Endodermal cell (in vitro differentiated cells): ENCODE results near the gene FZD10. TPM values are rescaled to one million over a fixed set of nuclear protein-coding genes. Genes with fewer than 3 reads are reported as not detected.

Experiments
- DNase-seq: peaks from one replicate; pipeline ENCODE4 v3.0.0-alpha.2; 2017
- H3K27ac ChIP-seq: 2 replicates; pipeline ENCODE4 v1.5.1; 2013; ENCODE audit warnings: mild to moderate bottlenecking, low read depth, low read length, moderate library complexity
- H3K27me3 ChIP-seq: 2 replicates; pipeline ENCODE4 v1.6.1; 2013; ENCODE audit warnings: mild to moderate bottlenecking, low read length, moderate library complexity; ENCODE audit not compliant: insufficient read depth, control insufficient read depth, poor library complexity, severe bottlenecking
- H3K36me3 ChIP-seq: 2 replicates; pipeline ENCODE4 v1.7.0; 2013; ENCODE audit warnings: mild to moderate bottlenecking, low read length, moderate library complexity; ENCODE audit not compliant: control insufficient read depth, insufficient read depth
- H3K4me1 ChIP-seq: one replicate; pipeline ENCODE4 v1.7.0; 2013; ENCODE audit warnings: low read length; ENCODE audit not compliant: control insufficient read depth, insufficient read depth
- H3K4me3 ChIP-seq: 2 replicates; pipeline ENCODE4 v1.5.1; 2013; ENCODE audit warnings: mild to moderate bottlenecking, low read length, moderate library complexity
- H3K9ac ChIP-seq: 2 replicates; pipeline ENCODE4 v1.6.1; 2013; ENCODE audit warnings: mild to moderate bottlenecking, low read length, moderate library complexity; ENCODE audit not compliant: poor library complexity, severe bottlenecking; ENCODE audit errors: extremely low read depth
- H3K9me3 ChIP-seq: 2 replicates; pipeline ENCODE4 v1.6.1; 2013; ENCODE audit warnings: mild to moderate bottlenecking, low read length, moderate library complexity; ENCODE audit not compliant: control insufficient read depth
- H3K27ac Mint-ChIP-seq: 2 replicates; pipeline ENCODE4 v1.8.0; 2020; ENCODE audit warnings: mixed read lengths
- H3K27me3 Mint-ChIP-seq: 2 replicates; pipeline ENCODE4 v1.8.0; 2021; ENCODE audit warnings: mild to moderate bottlenecking, mixed read lengths; ENCODE audit not compliant: insufficient read depth
- H3K36me3 Mint-ChIP-seq: 2 replicates; pipeline ENCODE4 v1.8.0; 2020; ENCODE audit warnings: low read depth, mixed read lengths
- H3K4me1 Mint-ChIP-seq: 2 replicates; pipeline ENCODE4 v1.8.0; 2020; ENCODE audit warnings: mixed read lengths
- H3K4me3 Mint-ChIP-seq: 2 replicates; pipeline ENCODE4 v1.8.0; 2020; ENCODE audit warnings: mild to moderate bottlenecking, moderate library complexity, mixed read lengths
- H3K9me3 Mint-ChIP-seq: 2 replicates; pipeline ENCODE4 v1.8.0; 2020; ENCODE audit warnings: mild to moderate bottlenecking, mixed read lengths
- WGBS, 2 experiments: methylation state at CpG; one replicate each; pipeline versions ENCODE4 v1.1.5 to v1.1.7; 2013; ENCODE audit warnings: missing lambda C conversion rate in 2 of 2, mixed read lengths in 1 of 2; ENCODE audit not compliant: insufficient coverage in 1 of 2, insufficient read length in 1 of 2; 5-methylcytosine and 5-hydroxymethylcytosine counted together
- total RNA-seq, 2 donors: library from RNA; stranded (reverse); fragmentation: NEBNext Ultra II Directional in 1 of 2; extraction: Animal tissue kit (Norgen Biotek cat#: 25700) in 1 of 2; gene quantifications; 2 replicates in 1 of 2; 3 replicates in 1 of 2; pipeline ENCODE4 v1.2.1, GENCODE V29; 2021
- TF ChIP-seq, protein P1 (sequence below): fragments of 200-600 bp; sonication (generic); conservative IDR thresholded peaks from 2 replicates; pipeline ENCODE4 v1.5.0; 2021; ENCODE audit warnings: antibody characterized with exemption, mild to moderate bottlenecking

Gene FZD10
- total RNA-seq, 2 donors from 2014 or later: 0.18 TPM; not detected in 1

DNA sequence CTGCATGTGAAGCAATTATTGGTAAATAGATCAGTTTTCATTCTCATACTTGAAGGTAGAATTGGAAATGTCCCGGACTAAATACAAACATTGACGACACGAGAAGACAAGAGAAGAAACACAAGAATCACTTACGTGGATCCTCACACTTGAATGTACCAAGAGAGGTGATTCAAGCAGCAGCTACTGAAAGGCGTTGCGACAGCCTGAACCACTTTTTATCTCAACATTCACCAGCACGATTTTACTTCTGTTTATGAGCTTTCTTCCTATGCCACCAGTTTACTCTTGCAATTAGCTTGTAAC lies 3.6 kb upstream of the FZD10 start:
- Mint-ChIP-seq H3K9me3 (no peaks in the 10 kb centered on the region), H3K4me3 (no peak overlapping the region), H3K27ac (no peak overlapping the region), H3K36me3 (no peaks in the 10 kb centered on the region), H3K27me3 (peaks cover 44% of the 10 kb centered on the region), H3K4me1 (peaks cover 7% of the 10 kb centered on the region)
- Histone ChIP-seq H3K36me3 (no peaks in the 10 kb centered on the region), H3K4me3 (no peak overlapping the region), H3K27me3 (peaks cover 97% of the 10 kb centered on the region), H3K9ac (no peak overlapping the region), H3K27ac (peak overlapping the region; percentile 91), H3K4me1 (peaks cover 6% of the 10 kb centered on the region), H3K9me3 (no peaks in the 10 kb centered on the region)
- TF ChIP-seq, protein P1, sequence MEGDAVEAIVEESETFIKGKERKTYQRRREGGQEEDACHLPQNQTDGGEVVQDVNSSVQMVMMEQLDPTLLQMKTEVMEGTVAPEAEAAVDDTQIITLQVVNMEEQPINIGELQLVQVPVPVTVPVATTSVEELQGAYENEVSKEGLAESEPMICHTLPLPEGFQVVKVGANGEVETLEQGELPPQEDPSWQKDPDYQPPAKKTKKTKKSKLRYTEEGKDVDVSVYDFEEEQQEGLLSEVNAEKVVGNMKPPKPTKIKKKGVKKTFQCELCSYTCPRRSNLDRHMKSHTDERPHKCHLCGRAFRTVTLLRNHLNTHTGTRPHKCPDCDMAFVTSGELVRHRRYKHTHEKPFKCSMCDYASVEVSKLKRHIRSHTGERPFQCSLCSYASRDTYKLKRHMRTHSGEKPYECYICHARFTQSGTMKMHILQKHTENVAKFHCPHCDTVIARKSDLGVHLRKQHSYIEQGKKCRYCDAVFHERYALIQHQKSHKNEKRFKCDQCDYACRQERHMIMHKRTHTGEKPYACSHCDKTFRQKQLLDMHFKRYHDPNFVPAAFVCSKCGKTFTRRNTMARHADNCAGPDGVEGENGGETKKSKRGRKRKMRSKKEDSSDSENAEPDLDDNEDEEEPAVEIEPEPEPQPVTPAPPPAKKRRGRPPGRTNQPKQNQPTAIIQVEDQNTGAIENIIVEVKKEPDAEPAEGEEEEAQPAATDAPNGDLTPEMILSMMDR: no peak
- no peak for DNase-seq
- 11 to 25% methylated on average over 2 to 7 of the region's 7 CpGs for WGBS, 2 experiments

GRCh38 chr12:130160306-130160705 lies 2.0 kb upstream of the FZD10 start:
- no peak overlapping the region for H3K4me3 Mint-ChIP-seq
- Histone ChIP-seq H3K9me3 (no peaks in the 10 kb centered on the region), H3K27ac (peak overlapping the region; percentile 91), H3K27me3 (peaks cover 98% of the 10 kb centered on the region), H3K4me1 (peaks cover 6% of the 10 kb centered on the region), H3K4me3 (peak overlapping the region; percentile 29), H3K36me3 (no peaks in the 10 kb centered on the region), H3K9ac (no peak overlapping the region)
- WGBS, 2 experiments: 0 to 2% methylated on average over 4 to 7 of the region's 7 CpGs
- no peak overlapping the region for H3K27ac Mint-ChIP-seq
- peaks cover 18% of the 10 kb centered on the region for H3K4me1 Mint-ChIP-seq
- TF ChIP-seq, protein P1: no peak
- no peak for DNase-seq
- H3K36me3 Mint-ChIP-seq: no peaks in the 10 kb centered on the region
- peaks cover 47% of the 10 kb centered on the region for H3K27me3 Mint-ChIP-seq
- H3K9me3 Mint-ChIP-seq: no peaks in the 10 kb centered on the region

DNA sequence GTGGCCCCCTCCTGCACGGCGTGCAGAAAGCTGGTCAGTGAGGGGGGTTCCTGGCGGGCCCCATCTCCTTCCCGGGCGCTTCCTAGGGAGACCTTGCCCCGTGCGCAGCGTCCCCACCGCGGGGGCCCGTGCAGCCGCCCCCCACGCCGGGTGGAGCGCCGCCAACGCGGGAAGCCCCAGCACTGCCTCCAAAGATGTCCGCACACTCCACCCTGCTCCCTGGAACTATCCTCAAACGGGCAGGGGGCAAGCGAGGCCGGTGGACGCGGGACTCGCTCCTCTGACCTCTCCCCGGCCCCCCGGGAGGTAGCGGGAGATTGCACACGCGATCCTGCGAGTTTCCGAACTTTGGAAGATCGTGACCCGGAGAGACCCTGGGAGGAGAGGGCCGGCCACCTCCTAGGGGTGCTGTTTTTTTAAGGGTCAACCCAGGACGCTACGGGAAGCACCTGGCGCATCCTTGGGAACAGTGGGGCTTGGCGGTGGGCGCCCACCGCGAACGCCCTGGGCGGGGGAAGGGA lies 1.5 kb upstream of the FZD10 start:
- peaks cover 6% of the 10 kb centered on the region for H3K4me1 ChIP-seq
- 1 to 2% methylated on average over 9 to 44 of the region's 44 CpGs for WGBS, 2 experiments
- no peak overlapping the region for H3K9ac ChIP-seq
- Mint-ChIP-seq H3K27ac (no peak overlapping the region), H3K27me3 (peaks cover 47% of the 10 kb centered on the region), H3K4me1 (peaks cover 19% of the 10 kb centered on the region), H3K9me3 (no peaks in the 10 kb centered on the region), H3K4me3 (peak overlapping the region; percentile 47), H3K36me3 (no peaks in the 10 kb centered on the region)
- H3K27ac ChIP-seq: peak overlapping the region; percentile 91
- no peaks in the 10 kb centered on the region for H3K36me3 ChIP-seq
- H3K9me3 ChIP-seq: no peaks in the 10 kb centered on the region
- TF ChIP-seq, protein P1: no peak
- peaks cover 98% of the 10 kb centered on the region for H3K27me3 ChIP-seq
- peak overlapping the region; percentile 67 for H3K4me3 ChIP-seq
- DNase-seq: peak; percentile 78
